HCT116 (cell line): ENCODE measurements around the gene MUC13. TPM values are rescaled to one million over a fixed set of nuclear protein-coding genes. Genes with fewer than 3 reads are reported as not detected.

Source experiments
- ATAC-seq: fragments of 200-7000 bp; cut with Tn5 transposase; 2 replicates; pipeline ENCODE4 v1.9.1; 2020; ENCODE audit warnings: mild to moderate bottlenecking, moderate library complexity
- BruUV-seq: library from RNA; stranded (reverse); fragments of 400-500 nt; replicated peaks from 2 replicates; lab custom pipeline; 2021; lab: Mats Ljungman, UMichigan
- CTCF ChIA-PET: fragments of 300-600 bp; sonication (Branson Sonifier 250); formaldehyde crosslinking; loops from one replicate; lab custom pipeline; 2021; ENCODE audit warnings: antibody characterized with exemption; lab: Charles Lee
- POLR2A ChIA-PET: fragments of 300-600, 350-600 bp; sonication (Branson Sonifier 250); formaldehyde crosslinking; loops from one replicate; lab custom pipeline; 2021; ENCODE audit warnings: antibody characterized with exemption; lab: Charles Lee
- RAD21 ChIA-PET, 2 experiments: fragments of 300-600 bp; sonication (Branson Sonifier 250); formaldehyde crosslinking; loops; one replicate each; lab custom pipeline; 2023; ENCODE audit warnings: low total read pairs in 2 of 2; ENCODE audit not compliant: uncharacterized antibody in 2 of 2, unreplicated experiment in 2 of 2, low non-redundant PET in 1 of 2; lab: Charles Lee
- DNase-seq: peaks from one replicate; pipeline ENCODE4 v3.0.0-alpha.2; 2010; ENCODE audit warnings: low read depth, low spot score
- H2AFZ ChIP-seq: fragments of 200-600 bp; shearing (Covaris generic), sonication (generic); 2 replicates; pipeline ENCODE4 v1.6.1; 2017; ENCODE audit warnings: low read depth, mixed run types, mixed read lengths, antibody characterized with exemption, low read length; ENCODE audit not compliant: poor library complexity, severe bottlenecking
- H3K27ac ChIP-seq: 2 replicates; pipeline ENCODE4 v1.5.1; 2012; ENCODE audit warnings: low read depth, low read length
- H3K27me3 ChIP-seq: fragments of 200-600 bp; sonication (generic); 2 replicates; pipeline ENCODE4 v1.6.1; 2016; ENCODE audit warnings: mixed run types, low read length, mixed read lengths; ENCODE audit not compliant: insufficient read depth
- H3K36me3 ChIP-seq, 2 experiments: fragments of 200-500 bp in 1 of 2; fragments of 200-600 bp in 1 of 2; sonication (Bioruptor generic) in 1 of 2; sonication (generic) in 1 of 2; 2 replicates each; pipeline versions ENCODE4 v1.5.1 to v1.6.1; 2014 to 2016; ENCODE audit warnings: low read length in 2 of 2, inconsistent platforms in 1 of 2, mixed read lengths in 1 of 2, mixed run types in 1 of 2; ENCODE audit not compliant: insufficient read depth in 2 of 2, control insufficient read depth in 1 of 2
- H3K4me1 ChIP-seq, 2 experiments: fragments of 200-600 bp in 1 of 2; sonication (generic) in 1 of 2; 2 replicates each; pipeline versions ENCODE4 v1.5.1 to v1.6.1; 2012 to 2017; ENCODE audit warnings: low read length in 2 of 2, inconsistent platforms in 1 of 2, mild to moderate bottlenecking in 1 of 2, mixed read lengths in 1 of 2, mixed run types in 1 of 2, moderate library complexity in 1 of 2; ENCODE audit not compliant: insufficient read depth in 2 of 2, control insufficient read depth in 1 of 2
- H3K4me2 ChIP-seq: fragments of 200-600 bp; sonication (generic); 2 replicates; pipeline ENCODE4 v1.6.1; 2017; ENCODE audit warnings: mixed run types, low read length, mixed read lengths
- H3K4me3 ChIP-seq, 2 experiments: fragments of 200-600 bp in 1 of 2; sonication (generic) in 1 of 2; replicated peaks in 1 of 2; 2 replicates each; pipeline ENCODE4 v1.5.1; 2011 to 2016; ENCODE audit warnings: low read length in 2 of 2, control low read depth in 1 of 2, low read depth in 1 of 2, mild to moderate bottlenecking in 1 of 2, mixed read lengths in 1 of 2, mixed run types in 1 of 2
- H3K79me2 ChIP-seq: fragments of 200-600 bp; sonication (generic); 2 replicates; pipeline ENCODE4 v1.6.1; 2017; ENCODE audit warnings: mild to moderate bottlenecking, mixed run types, low read length, moderate library complexity, mixed read lengths; ENCODE audit not compliant: insufficient read depth
- H3K9ac ChIP-seq: fragments of 200-600 bp; sonication (generic); 2 replicates; pipeline ENCODE4 v1.6.1; 2016; ENCODE audit warnings: low read length, mixed read lengths
- H3K9me2 ChIP-seq: fragments of 200-600 bp; sonication (generic), shearing (Covaris generic); 2 replicates; pipeline ENCODE4 v1.6.1; 2017; ENCODE audit warnings: mixed run types, mild to moderate bottlenecking, moderate library complexity; ENCODE audit not compliant: insufficient read depth
- H3K9me3 ChIP-seq, 2 experiments: fragments of 200-500 bp in 1 of 2; fragments of 200-600 bp in 1 of 2; sonication (Bioruptor generic) in 1 of 2; sonication (generic) in 1 of 2; 2 replicates each; pipeline ENCODE4 v1.6.1; 2014 to 2017; ENCODE audit warnings: low read length in 2 of 2, mixed read lengths in 2 of 2, inconsistent platforms in 1 of 2, low read depth in 1 of 2, mild to moderate bottlenecking in 1 of 2, mixed run types in 1 of 2, moderate library complexity in 1 of 2; ENCODE audit not compliant: control insufficient read depth in 1 of 2, insufficient read depth in 1 of 2
- H4K20me1 ChIP-seq: fragments of 200-600 bp; sonication (generic), shearing (Covaris generic); 2 replicates; pipeline ENCODE4 v1.6.1; 2017; ENCODE audit warnings: mixed run types, mild to moderate bottlenecking, moderate library complexity; ENCODE audit not compliant: insufficient read depth
- CBX3 ChIP-seq: IDR thresholded peaks from 2 replicates; pipeline ENCODE4 v1.6.1; 2012; ENCODE audit warnings: low read depth
- CEBPB ChIP-seq: IDR thresholded peaks from 2 replicates; pipeline ENCODE4 v1.6.1; 2012; ENCODE audit warnings: low read depth
- CTCF ChIP-seq, 3 experiments: fragments of 200-600 bp in 1 of 3; sonication (generic) in 1 of 3; IDR thresholded peaks in 2 of 3; conservative IDR thresholded peaks in 1 of 3; 2 replicates each; pipeline ENCODE4 v1.5.1; 2012 to 2017; ENCODE audit warnings: low read depth in 2 of 3, low read length in 2 of 3, antibody characterized with exemption in 1 of 3, borderline replicate concordance in 1 of 3, control low read depth in 1 of 3, mild to moderate bottlenecking in 1 of 3, mixed read lengths in 1 of 3, mixed run types in 1 of 3, moderate library complexity in 1 of 3; ENCODE audit not compliant: insufficient read depth in 1 of 3
- EGR1 ChIP-seq: IDR thresholded peaks from 2 replicates; pipeline ENCODE4 v1.6.1; 2012; ENCODE audit warnings: low read depth
- ELF1 ChIP-seq: IDR thresholded peaks from 2 replicates; pipeline ENCODE4 v1.6.1; 2012; ENCODE audit warnings: low read depth, borderline replicate concordance
- EZH2 ChIP-seq: fragments of 200-600 bp; sonication (generic); IDR thresholded peaks from 2 replicates; pipeline ENCODE4 v1.6.1; 2017; ENCODE audit warnings: antibody characterized with exemption, mixed run types
- FOSL1 ChIP-seq: IDR thresholded peaks from 2 replicates; pipeline ENCODE4 v1.6.1; 2012; ENCODE audit warnings: low read depth
- POLR2A ChIP-seq: IDR thresholded peaks from 2 replicates; pipeline ENCODE4 v1.7.0; 2011; ENCODE audit warnings: borderline replicate concordance; ENCODE audit not compliant: insufficient read depth, insufficient read length; ENCODE audit errors: extremely low read depth
- POLR2AphosphoS5 ChIP-seq: IDR thresholded peaks from 2 replicates; pipeline ENCODE4 v1.6.1; 2011; ENCODE audit warnings: mild to moderate bottlenecking, low read depth, low read length, moderate library complexity
- SP1 ChIP-seq: IDR thresholded peaks from 2 replicates; pipeline ENCODE4 v1.6.1; 2012; ENCODE audit warnings: low read depth
- TCF7L2 ChIP-seq: IDR thresholded peaks from 2 replicates; pipeline ENCODE4 v1.7.0; 2011; ENCODE audit warnings: borderline replicate concordance, inconsistent platforms; ENCODE audit not compliant: insufficient read depth, insufficient read length; ENCODE audit errors: extremely low read depth
- ZBTB33 ChIP-seq: IDR thresholded peaks from 2 replicates; pipeline ENCODE4 v1.6.1; 2011; ENCODE audit warnings: mild to moderate bottlenecking, low read length, moderate library complexity; ENCODE audit not compliant: insufficient replicate concordance; ENCODE audit errors: extremely low read depth
- ZFX ChIP-seq: fragments of 450-650 bp; IDR thresholded peaks from 2 replicates; pipeline ENCODE4 v1.6.1; 2017
- ZNF274 ChIP-seq: fragments of 200-500 bp; sonication (Bioruptor generic); IDR thresholded peaks from 2 replicates; pipeline ENCODE4 v1.6.1; 2014; ENCODE audit warnings: mild to moderate bottlenecking, low read depth, low read length, inconsistent platforms
- intact Hi-C: fragments of 100-400 bp; cut with micrococcal nuclease; formaldehyde crosslinking; loops from 2 replicates; pipeline ENCODE4 v1.10.0; 2022
- total RNA-seq: library from RNA; stranded (reverse); gene quantifications from one replicate; pipeline ENCODE4 v1.2.1, GENCODE V29; 2021; ENCODE audit not compliant: unreplicated experiment

The MUC13 gene
- total RNA-seq, 1 experiment from 2014 or later: 0.44 TPM

- BruUV-seq: no TSS peak
- Histone ChIP-seq H2AFZ (no peak overlapping the region), H3K27me3 (no peaks in the 10 kb centered on the region), H3K79me2 (no peaks in the 10 kb centered on the region), H3K4me3 (no peak overlapping the region), H3K9me3 (no peaks in the 10 kb centered on the region), H4K20me1 (no peaks in the 10 kb centered on the region), H3K4me2 (no peak overlapping the region), H3K9ac (no peak overlapping the region), H3K36me3 (no peaks in the 10 kb centered on the region), H3K27ac (no peak overlapping the region), H3K9me2 (no peaks in the 10 kb centered on the region), H3K4me1 (peaks cover 0 to 9% of the 10 kb centered on the region in 2 experiments; a peak in 1 of 4 replicates)
- no peak for TF ChIP-seq EZH2
- no peak for TF ChIP-seq CEBPB
- TF ChIP-seq CTCF (IDR thresholded peaks at IDR 0.05 in 2 of 3, conservative IDR thresholded peaks at IDR 0.05 in 1 of 3; ENCODE audit: borderline replicate concordance in 1 of 3, insufficient read depth in 1 of 3, low read depth in 2 of 3, low read length in 2 of 3): no peak
- no peak for TF ChIP-seq POLR2A
- no peak for TF ChIP-seq CBX3
- no peak for TF ChIP-seq EGR1
- no peak for TF ChIP-seq FOSL1
- TF ChIP-seq SP1: no peak
- no peak for TF ChIP-seq ZNF274
- no peak for TF ChIP-seq TCF7L2
- TF ChIP-seq ZBTB33: no peak
- TF ChIP-seq ELF1: no peak
- TF ChIP-seq POLR2AphosphoS5: no peak
- no peak for TF ChIP-seq ZFX
- no peak for ATAC-seq
- intact Hi-C loops: no loop called here
- POLR2A ChIA-PET: no interaction called here
- DNase-seq: no peak
- RAD21 ChIA-PET: no interaction called here
- CTCF ChIA-PET: no interaction called here
Observed at GRCh38 chr3:124935794-124936542, 1.4 kb upstream of the MUC13 start.
